Fibroblast of gingiva (primary cell): Measurements from ENCODE around the gene CDK5RAP1.
A peak's percentile ranks its signal among the peaks of the same experiment; 100 is the strongest.
"Not testable (repeated sequence)": the region's sequence is repeated elsewhere in the genome, so short reads cannot be mapped to it uniquely, and the experiment has no call there.

Source experiments
- DNase-seq: peaks from one replicate; pipeline ENCODE4 v3.0.0-alpha.2; 2011; ENCODE audit warnings: low read depth

CDK5RAP1 gene

GRCh38 chr20:33419140-33419974 lies 18.0 kb upstream of the CDK5RAP1 start:
- DNase-seq: no peak

GRCh38 chr20:33418033-33418432 lies 16.7 kb upstream of the CDK5RAP1 start:
- no peak for DNase-seq

GRCh38 chr20:33415948-33416347 lies 14.6 kb upstream of the CDK5RAP1 start:
- DNase-seq: peak; percentile 49

- DNase-seq: no peak
These were observed 11.1 kb upstream of the CDK5RAP1 start for GRCh38 chr20:33412484-33412838.

GRCh38 chr20:33411711-33412483 lies 10.6 kb upstream of the CDK5RAP1 start:
- no peak for DNase-seq

GRCh38 chr20:33411242-33411641 lies 9.9 kb upstream of the CDK5RAP1 start:
- no peak for DNase-seq

GRCh38 chr20:33410081-33410742 lies 8.9 kb upstream of the CDK5RAP1 start:
- DNase-seq: no peak

- DNase-seq: no peak
These were observed 7.7 kb upstream of the CDK5RAP1 start for GRCh38 chr20:33408716-33409654.

GRCh38 chr20:33408313-33408712 lies 7.0 kb upstream of the CDK5RAP1 start:
- no peak for DNase-seq

- no peak for DNase-seq
These were observed 6.5 kb upstream of the CDK5RAP1 start for GRCh38 chr20:33407796-33408195.

GRCh38 chr20:33407251-33407650 lies 5.9 kb upstream of the CDK5RAP1 start:
- DNase-seq: no peak

GRCh38 chr20:33404281-33404680 lies 3.0 kb upstream of the CDK5RAP1 start:
- no peak for DNase-seq

- no peak for DNase-seq
These were observed 626 bp upstream of the CDK5RAP1 start for GRCh38 chr20:33401921-33402369.

GRCh38 chr20:33400812-33401183 lies 521 bp downstream of the CDK5RAP1 start:
- no peak for DNase-seq

GRCh38 chr20:33399924-33400323 lies 1.4 kb downstream of the CDK5RAP1 start:
- peak; percentile 42 for DNase-seq

GRCh38 chr20:33394718-33395117 lies 6.6 kb downstream of the CDK5RAP1 start:
- no peak for DNase-seq

GRCh38 chr20:33393609-33394008 lies 7.7 kb downstream of the CDK5RAP1 start:
- DNase-seq: peak; percentile 47

- peak; percentile 93 for DNase-seq
These were observed 9.4 kb downstream of the CDK5RAP1 start for GRCh38 chr20:33391722-33392415.

- not testable (repeated sequence) for DNase-seq
These were observed 12.0 kb downstream of the CDK5RAP1 start for GRCh38 chr20:33389326-33389725.

- DNase-seq: no peak
These were observed 13.1 kb downstream of the CDK5RAP1 start for GRCh38 chr20:33388268-33388667.

GRCh38 chr20:33387177-33387576 lies 14.1 kb downstream of the CDK5RAP1 start:
- peak; percentile 32 for DNase-seq
